ENCODE results near the gene SSC5D. TPM values are rescaled to one million over a fixed set of nuclear protein-coding genes. Genes with fewer than 3 reads are reported as not detected.
A peak's percentile ranks its signal among the peaks of the same experiment; 100 is the strongest.

Gene SSC5D
- total RNA-seq, 2 experiments from 2014 or later: 0.32 to 0.34 TPM

GRCh38 chr19:55464662-55465054 lies 23.6 kb upstream of the SSC5D start, which contains the start of gene C19orf85:
TSS of gene C19orf85 (minus strand) at chr19:55464751. CDS start at chr19:55464554, 197 bp downstream.
- ATAC-seq: no peak
- intact Hi-C loops (cut with DNase I, micrococcal nuclease): loop anchor here in 1 of 2 experiments (5.0 kb wide), 2 partner anchors 127 to 168 kb away; partner anchors contain the start of gene KMT5C
- CTCF ChIA-PET: no interaction called here

GRCh38 chr19:55465460-55466240 lies 22.6 kb upstream of the SSC5D start:
- H3K36me3 Mint-ChIP-seq (ENCODE audit: low read depth): no peaks in the 10 kb centered on the region
- H3K4me1 Mint-ChIP-seq: peaks cover 10% of the 10 kb centered on the region
- H3K27me3 Mint-ChIP-seq: no peaks in the 10 kb centered on the region
- DNase-seq (no peak), ATAC-seq (no peak)
- no peaks in the 10 kb centered on the region for H3K9me3 Mint-ChIP-seq (ENCODE audit: low read depth)
- intact Hi-C loops (cut with DNase I, micrococcal nuclease): loop anchor here in 1 of 2 experiments (5.0 kb wide), 1 partner anchor 167 kb away; no protein-coding TSS in a partner anchor
- H3K27ac Mint-ChIP-seq: no peak overlapping the region
- ChIA-PET POLR2A (no interaction called here), CTCF (interaction anchor here (0.6 to 3.9 kb wide), 2 partner anchors 39 to 300 kb away, joined by 3 to 30 read pairs; no protein-coding TSS in a partner anchor)
- no peak overlapping the region for H3K4me3 Mint-ChIP-seq

More at GRCh38 chr19:55464662-55465054, 23.6 kb upstream of the SSC5D start, which contains the start of gene C19orf85:
- H3K36me3 Mint-ChIP-seq (ENCODE audit: low read depth): no peaks in the 10 kb centered on the region
- no peak for DNase-seq
- H3K4me1 Mint-ChIP-seq: peaks cover 17% of the 10 kb centered on the region
- H3K9me3 Mint-ChIP-seq (ENCODE audit: low read depth): no peaks in the 10 kb centered on the region
- POLR2A ChIA-PET: no interaction called here
- H3K27me3 Mint-ChIP-seq: no peaks in the 10 kb centered on the region
- H3K4me3 Mint-ChIP-seq: no peak within 1 kb of the TSS
- H3K27ac Mint-ChIP-seq: no peak within 1 kb of the TSS

DNA sequence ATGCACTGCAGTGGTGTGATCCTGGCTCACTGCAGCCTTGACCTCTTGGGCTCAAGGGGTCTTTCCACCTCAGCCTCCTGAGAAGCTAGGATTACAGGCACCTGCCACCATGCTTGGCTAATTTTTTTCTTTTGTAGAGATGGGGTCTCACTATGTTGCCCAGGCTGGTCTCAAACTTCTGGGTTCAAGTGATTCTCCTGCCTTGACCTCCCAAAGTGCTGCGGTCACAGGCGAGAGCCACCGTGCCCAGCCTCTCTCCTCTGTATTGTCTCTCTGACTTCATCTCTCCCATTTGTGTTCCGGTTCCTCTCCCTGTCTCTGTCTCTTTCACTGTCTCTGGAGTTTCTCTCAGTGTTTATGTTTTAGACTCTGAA lies 22.0 kb upstream of the SSC5D start:
- Mint-ChIP-seq H3K9me3 (ENCODE audit: low read depth) (no peaks in the 10 kb centered on the region), H3K27me3 (no peaks in the 10 kb centered on the region), H3K4me1 (peaks cover 7% of the 10 kb centered on the region), H3K4me3 (no peak overlapping the region), H3K27ac (no peak overlapping the region), H3K36me3 (ENCODE audit: low read depth) (no peaks in the 10 kb centered on the region)
- ChIA-PET POLR2A (no interaction called here), CTCF (interaction anchor here (0.6 to 3.9 kb wide), 5 partner anchors 7 to 301 kb away, joined by 3 to 30 read pairs (median 5); no protein-coding TSS in a partner anchor)
- DNase-seq (no peak), ATAC-seq (no peak)
- intact Hi-C loops (cut with DNase I, micrococcal nuclease): loop anchor here in 1 of 2 experiments (5.0 kb wide), 1 partner anchor 166 kb away; no protein-coding TSS in a partner anchor

GRCh38 chr19:55467236-55468053 lies 20.8 kb upstream of the SSC5D start:
- intact Hi-C loops (cut with DNase I, micrococcal nuclease): loop anchor here (1.0 to 5.0 kb wide), 4 partner anchors 36 to 165 kb away; no protein-coding TSS in a partner anchor
- Mint-ChIP-seq H3K9me3 (ENCODE audit: low read depth) (no peaks in the 10 kb centered on the region), H3K27ac (no peak overlapping the region), H3K4me1 (peaks cover 3% of the 10 kb centered on the region), H3K27me3 (no peaks in the 10 kb centered on the region), H3K4me3 (no peak overlapping the region), H3K36me3 (ENCODE audit: low read depth) (no peaks in the 10 kb centered on the region)
- ChIA-PET CTCF (interaction anchor here (0.6 to 3.9 kb wide), 18 partner anchors 9 to 302 kb away, joined by 3 to 30 read pairs (median 4); partner anchors contain the start of genes NAT14 and ZNF628), POLR2A (no interaction called here)
- DNase-seq (peak; percentile 83), ATAC-seq (peak; percentile 98)

GRCh38 chr19:55468054-55468393 lies 20.2 kb upstream of the SSC5D start:
- peaks cover 3% of the 10 kb centered on the region for H3K4me1 Mint-ChIP-seq
- no peak overlapping the region for H3K4me3 Mint-ChIP-seq
- ChIA-PET CTCF (interaction anchor here (0.6 to 3.9 kb wide), 10 partner anchors 9 to 302 kb away, joined by 3 to 30 read pairs (median 6); partner anchors contain the start of gene ZNF628), POLR2A (no interaction called here)
- intact Hi-C loops (cut with DNase I, micrococcal nuclease): loop anchor here (2.0 to 5.0 kb wide), 2 partner anchors 163 to 164 kb away; no protein-coding TSS in a partner anchor
- no peaks in the 10 kb centered on the region for H3K9me3 Mint-ChIP-seq (ENCODE audit: low read depth)
- DNase-seq (no peak), ATAC-seq (peak; percentile 37)
- no peaks in the 10 kb centered on the region for H3K36me3 Mint-ChIP-seq (ENCODE audit: low read depth)
- H3K27me3 Mint-ChIP-seq: no peaks in the 10 kb centered on the region
- H3K27ac Mint-ChIP-seq: no peak overlapping the region

DNA sequence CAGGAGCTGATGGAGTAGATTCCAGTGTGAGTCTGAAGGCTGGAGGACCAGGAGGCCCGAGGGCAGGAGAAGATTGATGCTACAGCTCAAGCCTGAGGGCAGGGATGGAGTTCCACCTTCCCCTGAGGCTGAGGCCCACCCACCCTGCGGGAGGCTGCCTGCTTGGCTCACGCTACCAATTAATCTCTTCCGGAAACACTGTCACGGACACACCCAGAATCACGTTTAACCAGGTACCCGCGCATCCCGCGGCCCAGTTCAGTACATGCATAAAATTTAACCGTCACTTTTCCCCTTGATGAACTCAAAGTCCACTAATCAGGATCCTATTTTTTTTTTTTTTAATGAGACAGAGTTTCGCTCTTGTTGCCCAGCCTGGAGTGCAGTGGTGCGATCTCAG lies 17.0 kb upstream of the SSC5D start:
- ATAC-seq: no peak
- Mint-ChIP-seq H3K4me3 (no peak overlapping the region), H3K9me3 (ENCODE audit: low read depth) (no peaks in the 10 kb centered on the region), H3K27me3 (no peaks in the 10 kb centered on the region), H3K27ac (no peak overlapping the region), H3K4me1 (peaks cover 9% of the 10 kb centered on the region), H3K36me3 (ENCODE audit: low read depth) (no peaks in the 10 kb centered on the region)
- intact Hi-C loops (cut with DNase I, micrococcal nuclease): no loop called here
- DNase-seq: no peak
- ChIA-PET CTCF (interaction anchor here (0.9 to 1.0 kb wide), 2 partner anchors 16 to 33 kb away, joined by 3 to 5 read pairs; no protein-coding TSS in a partner anchor), POLR2A (no interaction called here)

- DNase-seq (no peak), ATAC-seq (no peak)
- Mint-ChIP-seq H3K9me3 (ENCODE audit: low read depth) (no peaks in the 10 kb centered on the region), H3K4me1 (peaks cover 11% of the 10 kb centered on the region), H3K27ac (no peak overlapping the region), H3K36me3 (ENCODE audit: low read depth) (no peaks in the 10 kb centered on the region), H3K4me3 (no peak overlapping the region), H3K27me3 (no peaks in the 10 kb centered on the region)
- intact Hi-C loops (cut with DNase I, micrococcal nuclease): no loop called here
- POLR2A ChIA-PET: no interaction called here
- CTCF ChIA-PET: no interaction called here
Observed at GRCh38 chr19:55472463-55472862, 15.8 kb upstream of the SSC5D start.

- intact Hi-C loops (cut with DNase I, micrococcal nuclease): no loop called here
- H3K36me3 Mint-ChIP-seq (ENCODE audit: low read depth): no peaks in the 10 kb centered on the region
- no peak overlapping the region for H3K4me3 Mint-ChIP-seq
- H3K4me1 Mint-ChIP-seq: peaks cover 17% of the 10 kb centered on the region
- POLR2A ChIA-PET: interaction anchor here (1.0 kb wide), 1 partner anchor 30 kb away, joined by 3 read pairs; no protein-coding TSS in a partner anchor
- no peaks in the 10 kb centered on the region for H3K27me3 Mint-ChIP-seq
- CTCF ChIA-PET: interaction anchor here (1.5 kb wide), 1 partner anchor 12 kb away, joined by 3 read pairs; the partner anchor contains the start of gene NAT14
- no peak overlapping the region for H3K27ac Mint-ChIP-seq
- DNase-seq (no peak), ATAC-seq (no peak)
- no peaks in the 10 kb centered on the region for H3K9me3 Mint-ChIP-seq (ENCODE audit: low read depth)
Observed at GRCh38 chr19:55473225-55474012, 14.8 kb upstream of the SSC5D start.

GRCh38 chr19:55474269-55475265 lies 13.7 kb upstream of the SSC5D start:
- Mint-ChIP-seq H3K9me3 (ENCODE audit: low read depth) (no peaks in the 10 kb centered on the region), H3K36me3 (ENCODE audit: low read depth) (peaks cover 5% of the 10 kb centered on the region), H3K27me3 (no peaks in the 10 kb centered on the region), H3K4me3 (peak overlapping the region; percentile 84), H3K27ac (no peak overlapping the region), H3K4me1 (peaks cover 27% of the 10 kb centered on the region)
- POLR2A ChIA-PET: interaction anchor here (0.6 to 1.0 kb wide), 2 partner anchors 29 to 191 kb away, joined by 3 read pairs; partner anchors contain the start of gene BRSK1
- intact Hi-C loops (cut with DNase I, micrococcal nuclease): no loop called here
- CTCF ChIA-PET: interaction anchor here (1.2 to 1.5 kb wide), 2 partner anchors 11 to 164 kb away, joined by 3 read pairs; partner anchors contain the start of gene NAT14
- DNase-seq (no peak), ATAC-seq (no peak)
